ENCODE results near the gene POLE. TPM values are rescaled to one million over a fixed set of nuclear protein-coding genes. Genes with fewer than 3 reads are reported as not detected.

The POLE gene
- total and polyA plus RNA-seq, 2 of the 4 experiments (the other 2 are of a cell fraction), result 17.2 to 20.7 TPM

GRCh38 chr12:132625731-132626430, 61.3 kb downstream of the POLE start:
- 99% methylated on average over 19 of the region's 24 CpGs; no CpG with 5 or more reads in 1 of the 2 experiments for WGBS, 2 experiments (ENCODE audit: extremely low coverage in 2 of 2, insufficient read length in 1 of 2)
- H4K91ac ChIP-seq (ENCODE audit: insufficient read depth, low read depth, low read length), result no peak overlapping the region
- peaks cover 7% of the 10 kb centered on the region; the same call in 1 of the 2 replicates for H3K9me1 ChIP-seq (ENCODE audit: insufficient read depth, low read length)
- POLR2A ChIA-PET (ENCODE audit: unreplicated experiment), result no interaction called here
- CTCF ChIA-PET, result interaction anchor here (0.9 kb wide), 1 partner anchor 13 kb away, joined by 3 read pairs; no protein-coding TSS in a partner anchor
- intact Hi-C loops (cut with micrococcal nuclease), result no loop called here
- H2BK20ac ChIP-seq (ENCODE audit: low read depth, low read length), result no peak overlapping the region
- peaks cover 12% of the 10 kb centered on the region for H3K4me1 ChIP-seq (ENCODE audit: control insufficient read depth, insufficient read depth, low read length)
- no peak overlapping the region for H3K27ac ChIP-seq (ENCODE audit: insufficient read depth, low read length)
- in situ Hi-C loops (cut with MboI; ENCODE audit: low sequenced_read_pairs), result no loop called here
- no TSS peak for BruUV-seq (replicated peaks)
- H2BK15ac ChIP-seq (ENCODE audit: low read depth, low read length), result no peak overlapping the region
- H3K9ac ChIP-seq (ENCODE audit: low read depth, low read length), result no peak overlapping the region
- H3K23ac ChIP-seq (ENCODE audit: low read depth, low read length), result no peak overlapping the region
- H2BK120ac ChIP-seq (ENCODE audit: low read depth, low read length), result no peak overlapping the region
- no peak overlapping the region for H2AFZ ChIP-seq (replicated peaks; ENCODE audit: low read length, poor library complexity)
- H4K8ac ChIP-seq (ENCODE audit: low read depth in 2 of 2, low read length in 2 of 2), result no peak overlapping the region
- no peak overlapping the region for H3K14ac ChIP-seq (replicated peaks; ENCODE audit: low read depth, low read length)
- H2AK5ac ChIP-seq (ENCODE audit: low read depth, low read length), result no peak overlapping the region
- no peak for ATAC-seq (ENCODE audit: low read depth)
- dilution Hi-C loops (cut with HindIII; ENCODE audit: low sequenced_read_pairs, unreplicated experiment), result no loop called here
- H2BK5ac ChIP-seq (ENCODE audit: low read depth, low read length, poor library complexity, severe bottlenecking), result no peak overlapping the region
- no peak overlapping the region for H3K56ac ChIP-seq (ENCODE audit: extremely low read depth, insufficient read depth, low read length)
- no peak overlapping the region for H4K5ac ChIP-seq (ENCODE audit: low read depth, low read length)
- H4K20me1 ChIP-seq (ENCODE audit: insufficient read depth, low read length), result no peaks in the 10 kb centered on the region; the same call in 1 of the 2 replicates
- peak overlapping the region; percentile 65 for H2AK9ac ChIP-seq (replicated peaks; ENCODE audit: low read depth, low read length, poor library complexity)
- H3K4ac ChIP-seq (ENCODE audit: low read depth, low read length), result no peak overlapping the region
- no peaks in the 10 kb centered on the region; a peak in 1 of 4 replicates for H3K79me1 ChIP-seq (ENCODE audit: low read depth in 1 of 2, low read length in 2 of 2)
- no peaks in the 10 kb centered on the region for H3K27me3 ChIP-seq (ENCODE audit: control insufficient read depth, insufficient read depth, low read length)
- H3K36me3 ChIP-seq (ENCODE audit: control insufficient read depth, insufficient read depth, low read length), result peaks cover 12% of the 10 kb centered on the region
- no peak for DNase-seq
- TF ChIP-seq MXI1 (IDR thresholded peaks at IDR 0.05; ENCODE audit: borderline replicate concordance, low read depth, low read length) (no peak), POLR2A (IDR thresholded peaks at IDR 0.05; ENCODE audit: low read depth, low read length) (no peak), SMC3 (IDR thresholded peaks at IDR 0.05; ENCODE audit: low read depth, low read length) (no peak), NFE2L2 (IDR thresholded peaks at IDR 0.05; ENCODE audit: low read depth, low read length) (no peak), ELK1 (IDR thresholded peaks at IDR 0.05; ENCODE audit: borderline replicate concordance, low read depth, low read length) (no peak), RAD21 (IDR thresholded peaks at IDR 0.05; ENCODE audit: low read length) (no peak), CEBPB (IDR thresholded peaks at IDR 0.05; ENCODE audit: low read depth, low read length) (no peak), MAZ (IDR thresholded peaks at IDR 0.05; ENCODE audit: borderline replicate concordance, low read depth, low read length) (no peak), FOS (IDR thresholded peaks at IDR 0.05; ENCODE audit: low read depth, low read length) (no peak), CHD1 (IDR thresholded peaks at IDR 0.05; ENCODE audit: low read depth, low read length) (no peak), USF2 (IDR thresholded peaks at IDR 0.05; ENCODE audit: low read depth, low read length) (no peak), RFX5 (IDR thresholded peaks at IDR 0.05; ENCODE audit: low read depth, low read length) (no peak), BHLHE40 (IDR thresholded peaks at IDR 0.05; ENCODE audit: low read depth, low read length) (no peak)
- H3K18ac ChIP-seq (ENCODE audit: low read depth, low read length), result no peak overlapping the region
- no peak overlapping the region for H3K4me2 ChIP-seq (ENCODE audit: low read depth, low read length)
- H3K9me3 ChIP-seq (ENCODE audit: control insufficient read depth, insufficient read depth, low read length), result no peaks in the 10 kb centered on the region
- no peak overlapping the region for H3K4me3 ChIP-seq (ENCODE audit: insufficient read depth, low read depth, low read length)

Data from IMR-90 (cell line).